Amygdala (tissue), 56 donors: ENCODE measurements around the gene MRPS23.
"Not testable (repeated sequence)": the region's sequence is repeated elsewhere in the genome, so short reads cannot be mapped to it uniquely, and the experiment has no call there.

Experiments
- DNase-seq, 56 donors: peaks; one replicate each; lab custom pipeline; 2025; lab: John Stamatoyannopoulos, UW

The MRPS23 gene

DNA sequence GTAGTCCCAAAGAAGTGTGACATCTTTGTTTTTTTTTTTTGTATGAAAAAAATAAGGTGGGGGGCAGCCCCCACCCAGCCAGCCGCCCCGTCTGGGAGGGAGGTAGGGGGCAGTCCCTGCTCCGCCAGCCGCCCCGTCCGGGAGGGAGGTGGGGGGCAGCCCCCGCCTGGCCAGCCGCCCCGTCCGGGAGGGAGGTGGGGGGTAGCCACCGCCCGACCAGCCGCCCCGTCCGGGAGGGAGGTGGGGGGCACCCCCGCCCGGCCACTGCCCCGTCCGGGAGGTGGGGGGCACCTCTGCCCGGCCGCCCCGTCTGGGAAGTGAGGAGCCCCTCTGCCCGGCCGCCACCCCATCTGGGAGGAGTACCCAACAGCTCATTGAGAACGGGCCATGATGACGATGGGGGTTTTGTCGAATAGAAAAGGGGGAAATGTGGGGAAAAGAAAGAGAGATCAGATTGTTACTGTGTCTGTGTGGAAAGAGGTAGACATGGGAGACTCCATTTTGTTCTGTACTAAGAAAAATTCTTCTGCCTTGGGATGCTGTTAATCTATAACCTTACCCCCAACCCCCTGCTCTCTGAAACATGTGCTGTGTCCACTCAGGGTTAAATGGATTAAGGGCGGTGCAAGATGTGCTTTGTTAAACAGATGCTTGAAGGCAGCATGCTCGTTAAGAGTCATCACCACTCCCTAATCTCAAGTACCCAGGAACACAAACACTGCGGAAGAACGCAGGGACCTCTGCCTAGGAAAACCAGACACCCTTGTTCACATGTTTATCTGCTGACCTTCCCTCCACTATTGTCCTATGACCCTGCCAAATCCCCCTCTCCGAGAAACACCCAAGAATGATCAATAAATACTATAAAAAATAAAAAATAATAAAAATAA lies 3.5 kb downstream of the MRPS23 start:
- not testable (repeated sequence) for DNase-seq

DNA sequence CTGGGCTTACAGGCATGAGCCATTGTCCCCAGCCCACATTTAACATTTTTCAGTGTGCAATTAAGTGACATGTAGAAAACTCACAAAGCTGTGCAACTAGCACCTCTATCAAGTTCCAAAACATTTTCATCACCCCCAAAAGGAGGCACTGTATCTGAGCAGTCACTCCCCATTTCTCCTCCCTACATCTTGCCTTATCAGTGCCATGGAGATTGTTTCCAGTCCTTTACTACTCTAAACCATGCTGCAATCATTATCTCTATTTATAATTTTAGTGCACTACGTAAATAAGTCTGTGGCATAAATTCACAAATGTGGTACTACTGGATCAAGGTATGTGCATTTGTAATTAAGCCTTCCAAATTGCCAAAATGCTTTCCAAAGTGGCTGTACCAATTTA lies 7.6 kb downstream of the MRPS23 start:
- DNase-seq = no peak

GRCh38 chr17:57839571-57839923 lies 10.3 kb downstream of the MRPS23 start:
- no peak for DNase-seq

DNA sequence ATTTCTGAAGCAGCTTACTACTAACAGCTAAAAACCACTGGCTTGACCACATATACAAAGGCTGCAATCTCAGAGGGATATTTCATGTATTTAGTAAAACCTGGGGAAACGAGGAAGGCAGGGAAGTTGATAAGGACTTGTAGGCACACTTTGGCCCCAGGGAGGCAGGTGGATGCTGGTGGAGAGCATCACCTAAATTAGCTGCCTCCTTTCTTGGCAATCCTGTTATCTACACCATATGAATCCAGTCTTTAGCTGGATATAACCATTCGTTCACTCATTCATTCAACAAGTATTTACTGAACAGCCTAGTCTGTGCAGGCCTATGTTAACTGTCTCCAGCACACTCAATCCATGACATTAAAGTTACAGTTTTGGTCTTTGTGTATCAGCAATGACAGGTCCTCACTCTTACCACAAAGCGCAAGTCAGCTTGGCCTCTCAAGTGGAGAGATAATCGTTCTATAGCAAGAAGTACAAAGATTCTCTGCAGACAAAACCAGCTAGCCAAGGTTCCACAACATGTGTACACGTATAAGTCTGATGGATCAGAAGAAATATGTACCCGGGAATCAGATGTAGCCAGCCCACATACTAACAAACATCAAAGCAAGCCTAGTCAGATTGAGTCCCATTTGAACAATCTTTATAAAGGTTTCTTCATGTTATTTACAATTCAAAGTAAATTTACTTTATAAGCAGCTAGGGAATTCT lies 10.8 kb downstream of the MRPS23 start:
- no peak for DNase-seq

- no peak for DNase-seq
Observed at GRCh38 chr17:57838453-57838852, 11.4 kb downstream of the MRPS23 start.

- DNase-seq = no peak
Observed at GRCh38 chr17:57835333-57835900, 14.4 kb downstream of the MRPS23 start.

DNA sequence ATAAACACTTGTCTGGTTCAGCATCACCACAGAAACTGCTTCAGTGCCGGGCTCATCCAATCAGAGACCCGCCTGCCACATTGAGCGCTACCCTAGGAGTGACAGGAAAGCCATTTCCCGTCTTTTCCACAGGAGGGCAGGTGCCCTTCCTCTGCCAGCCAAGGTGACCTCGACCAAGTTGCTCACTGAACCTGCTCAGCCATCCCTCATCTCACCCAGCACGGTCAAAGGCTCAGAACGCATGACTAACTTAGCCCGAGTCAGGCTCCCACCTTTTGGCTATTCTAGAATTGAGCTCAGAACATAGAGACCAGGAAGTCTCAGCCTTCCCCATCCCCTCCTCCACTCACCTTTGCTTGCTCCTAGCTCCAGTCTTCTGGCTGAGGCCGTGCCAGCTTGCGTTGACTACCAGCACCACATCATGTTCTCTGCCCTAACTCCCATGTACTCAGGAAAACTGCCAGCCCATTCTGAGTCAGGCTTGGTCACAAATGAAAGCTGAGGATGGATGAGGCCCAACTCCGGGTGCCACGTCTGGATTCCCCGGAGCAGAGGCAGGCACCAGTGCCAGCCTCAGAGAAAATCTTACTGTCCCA lies 15.6 kb downstream of the MRPS23 start:
- peak in 5 of 56 donors; percentile 8 to 49 (median 18) for DNase-seq

DNA sequence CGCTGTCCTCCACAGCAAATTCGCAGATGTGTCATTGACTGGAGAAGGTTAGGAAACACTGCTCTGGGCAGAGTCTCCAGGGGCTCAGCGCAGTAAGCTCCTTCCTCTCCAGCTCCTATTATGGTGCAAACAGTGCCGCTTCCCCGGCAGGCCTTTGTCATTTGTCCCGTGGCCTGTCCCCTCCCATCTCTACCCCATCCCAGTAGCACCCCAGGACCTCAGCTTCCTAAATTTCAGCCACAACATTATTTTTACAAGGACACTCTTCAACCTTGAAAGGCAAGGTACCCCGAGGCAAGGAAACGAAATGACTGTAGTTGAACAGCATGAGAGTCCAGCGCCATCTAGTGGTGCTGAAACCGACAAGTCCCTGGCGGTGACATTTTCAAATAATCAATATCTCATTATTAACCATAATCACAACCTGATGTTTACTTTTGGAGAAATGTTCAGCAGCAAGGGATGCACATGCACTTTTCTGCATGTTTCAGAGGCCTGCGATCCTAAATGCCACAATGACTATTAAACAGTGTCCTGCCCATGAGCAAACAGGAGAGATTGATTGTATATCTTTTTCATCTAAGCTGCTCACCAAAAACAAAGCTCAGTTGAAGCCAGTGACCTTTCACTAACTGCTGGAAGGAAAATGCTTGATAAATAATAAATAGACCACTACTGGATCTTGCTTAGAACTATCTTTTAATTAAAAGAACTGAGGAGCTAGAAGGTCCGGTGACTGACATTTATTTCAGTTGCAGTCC lies 16.5 kb downstream of the MRPS23 start:
- peak in 38 of 56 donors; percentile 8 to 77 (median 42) for DNase-seq

DNA sequence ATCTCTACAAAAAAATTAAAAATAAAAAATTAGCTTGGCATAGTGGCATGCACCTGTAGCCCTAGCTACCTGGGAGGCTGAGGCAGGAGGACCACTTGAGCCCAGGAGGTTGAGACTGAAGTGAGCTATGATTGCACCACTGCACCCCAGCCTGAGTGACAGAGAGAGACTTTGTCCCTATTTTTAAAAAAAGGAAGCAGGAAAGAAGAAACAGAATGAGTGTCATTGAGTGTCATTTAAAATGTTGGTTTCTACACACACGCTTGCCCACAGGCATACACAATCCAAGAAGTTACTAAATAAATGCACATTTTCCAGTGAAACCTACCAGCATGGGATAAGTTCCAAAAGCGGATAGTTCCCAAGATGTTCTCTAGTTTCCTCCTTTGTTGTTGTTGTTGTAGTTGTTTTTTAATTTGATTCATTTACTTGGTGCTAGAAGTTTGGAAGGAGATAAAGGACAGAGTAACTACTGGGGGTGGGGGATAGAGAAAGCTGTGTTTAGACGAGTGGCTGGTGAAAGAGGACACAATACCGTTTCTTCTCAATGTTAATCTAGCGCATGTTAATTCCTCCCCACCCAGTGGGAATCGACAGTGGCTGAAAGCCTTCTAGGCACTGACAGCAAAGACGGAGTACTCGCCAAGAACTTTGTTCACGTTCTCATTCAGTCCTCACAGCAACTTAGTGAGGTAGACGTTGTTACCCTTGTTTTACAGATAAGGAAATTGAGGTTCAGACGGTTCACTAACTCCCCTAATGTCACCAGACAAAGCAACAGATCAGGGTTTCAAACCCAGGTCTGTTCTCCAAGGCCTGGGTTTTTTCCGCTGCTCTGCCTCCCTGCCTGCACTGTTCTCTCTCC lies 17.3 kb downstream of the MRPS23 start:
- DNase-seq = no peak

DNA sequence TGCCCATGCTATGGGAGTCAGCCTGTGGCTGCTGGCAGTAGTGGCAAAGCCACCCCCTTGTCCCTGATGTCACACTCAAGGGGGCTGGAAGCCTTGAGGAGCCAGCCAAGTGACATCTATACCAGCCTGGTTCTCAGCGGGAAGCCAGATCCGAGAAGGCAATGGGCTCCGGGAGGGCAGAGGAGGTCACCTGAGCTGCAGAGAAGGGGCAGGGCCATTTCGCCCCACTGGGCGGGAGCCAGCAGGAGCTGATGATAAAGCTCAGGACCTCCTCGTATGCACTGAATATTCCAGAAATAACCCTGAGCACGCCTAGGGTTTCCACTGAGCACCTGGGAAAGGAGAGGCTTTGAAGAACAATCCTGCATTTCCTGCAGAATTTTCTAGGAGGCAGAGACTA lies 19.0 kb downstream of the MRPS23 start:
- DNase-seq = no peak

DNA sequence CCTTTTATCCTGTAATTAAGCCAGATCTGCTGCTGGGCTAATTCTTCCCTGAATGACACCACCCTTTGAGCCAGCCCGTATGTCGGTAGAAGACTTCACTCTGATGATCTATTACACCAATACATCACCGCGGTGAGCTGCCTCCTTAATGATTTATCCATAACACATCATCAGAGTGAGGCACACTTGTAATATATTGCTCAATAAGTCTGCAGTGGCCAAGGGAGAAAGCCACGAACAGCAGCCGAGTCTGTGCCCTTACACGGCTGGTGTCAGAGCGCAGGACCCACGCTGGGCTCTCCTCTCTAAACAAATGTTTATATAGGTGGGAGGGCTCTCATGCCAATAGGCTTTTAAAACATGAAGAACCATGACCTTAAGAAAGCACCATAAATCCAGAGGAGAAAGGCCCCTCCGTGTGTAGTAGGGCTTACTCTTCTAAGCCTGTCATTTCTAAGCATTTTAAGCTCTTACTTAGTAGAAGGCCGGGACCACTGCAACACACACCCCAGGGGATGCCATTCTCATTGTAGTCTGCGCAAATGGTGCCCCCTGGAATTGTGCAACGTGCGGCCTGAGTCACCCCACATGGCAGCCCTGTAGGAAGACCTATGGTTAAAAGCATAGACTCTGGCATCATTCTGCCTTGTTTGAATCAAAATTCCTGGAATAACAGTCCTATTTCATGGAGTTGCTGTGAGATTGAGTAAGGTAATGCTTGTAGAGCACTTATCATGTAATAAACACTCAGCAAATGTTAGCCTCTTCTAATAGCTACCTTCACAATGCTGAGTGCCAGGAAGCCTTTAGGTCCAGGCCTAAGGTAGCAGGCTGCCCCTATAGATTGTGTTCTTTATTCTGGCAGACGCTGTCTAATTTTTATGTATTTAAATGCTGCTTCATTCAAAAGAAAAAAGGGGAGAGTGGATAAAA lies 26.1 kb downstream of the MRPS23 start:
- DNase-seq = no peak

GRCh38 chr17:57819867-57820266 lies 30.0 kb downstream of the MRPS23 start:
- DNase-seq = no peak

- DNase-seq = no peak
Observed at GRCh38 chr17:57819285-57819684, 30.6 kb downstream of the MRPS23 start.

- DNase-seq = no peak
Observed at GRCh38 chr17:57818066-57818465, 31.8 kb downstream of the MRPS23 start.

DNA sequence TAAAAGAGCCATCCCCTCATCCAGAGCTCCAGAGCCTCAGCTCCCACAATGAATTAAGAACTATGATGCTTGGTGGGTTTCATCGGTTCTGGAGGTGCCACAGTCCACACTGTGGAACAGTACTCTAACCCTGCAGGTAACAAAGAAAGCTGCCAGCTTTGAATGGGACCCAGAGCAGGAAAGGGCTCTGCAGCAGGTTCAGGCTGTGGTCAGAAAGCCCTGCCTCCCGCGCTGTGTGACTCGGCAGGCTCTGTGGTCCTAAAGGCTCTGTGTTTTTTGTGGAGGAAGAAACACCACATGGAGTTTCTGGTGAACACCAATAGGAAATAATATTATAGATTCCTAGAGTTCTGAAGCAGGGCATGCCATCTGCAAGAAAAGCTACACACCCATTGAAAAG lies 32.5 kb downstream of the MRPS23 start:
- no peak for DNase-seq

- no peak for DNase-seq
Observed at GRCh38 chr17:57814421-57814820, 35.4 kb downstream of the MRPS23 start.

DNA sequence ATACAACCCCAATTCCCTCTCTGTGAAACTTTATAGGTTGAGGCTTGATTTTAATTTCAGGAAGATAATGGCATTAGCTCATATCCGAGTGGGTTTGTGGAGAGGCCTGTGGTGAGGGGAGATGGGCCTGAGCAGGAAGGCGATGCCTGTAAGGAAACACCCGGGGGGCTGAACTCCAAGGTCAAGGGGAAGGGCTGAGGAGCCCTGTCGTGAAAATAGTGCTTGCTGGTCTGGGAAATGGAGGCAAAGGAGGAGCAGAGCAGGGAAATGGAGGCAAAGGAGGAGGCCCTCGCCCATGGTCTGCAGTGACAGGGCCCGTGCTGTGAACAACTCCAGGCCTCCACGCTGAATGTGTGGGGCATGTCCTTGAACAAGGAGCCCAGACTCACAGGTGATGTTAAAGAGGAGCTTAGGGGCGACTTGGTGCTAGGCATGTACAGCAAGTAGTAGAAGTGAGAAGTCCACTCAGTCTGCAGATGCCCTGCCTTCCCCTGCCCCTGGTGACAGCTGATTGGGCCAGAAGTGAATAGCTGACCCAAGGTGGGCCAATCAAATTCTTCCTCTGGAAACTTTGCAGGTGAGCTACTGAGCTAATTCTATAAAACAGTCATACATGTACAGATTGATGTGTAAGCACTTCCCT lies 38.1 kb downstream of the MRPS23 start:
- no peak for DNase-seq
